ENCODE results near the gene TEAD1.

The TEAD1 gene

DNA sequence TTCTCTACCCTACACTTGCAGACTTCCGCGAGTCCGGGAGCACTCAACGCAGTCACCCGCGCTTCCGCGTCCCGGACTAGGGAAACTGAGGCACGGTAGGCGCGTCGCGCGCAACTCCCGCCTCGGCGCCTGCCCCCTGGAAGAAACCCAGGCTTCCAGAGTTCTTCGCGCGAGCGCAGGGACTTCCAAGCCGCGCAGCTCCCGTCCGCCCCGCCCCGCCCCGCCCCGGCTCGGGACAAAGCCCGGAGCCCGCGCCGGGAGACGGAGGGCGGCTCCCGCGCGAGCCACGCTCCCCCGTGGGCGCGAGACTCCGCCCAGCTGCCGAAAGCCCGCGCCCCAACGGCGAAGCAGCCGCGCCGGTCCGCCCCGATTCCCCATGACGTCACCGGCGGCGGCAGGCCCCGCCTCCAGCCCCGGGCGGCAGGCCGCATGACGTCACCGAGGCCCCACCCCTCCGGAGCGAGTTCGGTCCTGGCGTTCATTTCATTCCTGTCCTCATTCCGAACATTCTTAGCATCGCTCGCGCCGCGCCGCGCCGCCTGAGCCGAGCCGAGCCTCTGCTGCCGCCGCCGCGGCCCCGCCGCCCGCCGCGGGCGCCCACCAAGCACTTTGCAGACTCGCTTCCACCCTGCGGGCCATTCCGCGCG lies at the start of gene TEAD1:
Gene TEAD1, plus strand, starts transcription at position 498 of the 647 bp plus-strand sequence.
- DNase-seq, result peak; percentile 56 to 98 (median 93)

DNA sequence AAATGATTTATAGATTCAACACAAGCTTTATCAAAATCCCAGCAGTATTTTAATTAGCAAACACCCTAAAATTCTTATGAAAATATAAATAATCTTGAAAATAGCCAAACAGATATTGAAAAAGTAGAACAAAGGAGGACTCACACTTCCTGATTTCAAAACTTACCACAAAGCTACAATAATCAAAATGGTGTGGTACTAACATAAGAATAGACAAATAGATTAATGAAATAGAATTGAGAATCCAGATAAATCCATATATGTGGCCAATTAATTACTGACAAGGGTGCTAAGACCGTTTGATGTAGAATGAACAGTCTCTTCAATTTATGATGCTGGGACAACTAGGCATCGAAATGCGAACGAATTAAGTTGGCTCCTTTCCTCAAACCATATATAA lies 49.6 kb upstream of the TEAD1 start:
- DNase-seq, result no peak

DNA sequence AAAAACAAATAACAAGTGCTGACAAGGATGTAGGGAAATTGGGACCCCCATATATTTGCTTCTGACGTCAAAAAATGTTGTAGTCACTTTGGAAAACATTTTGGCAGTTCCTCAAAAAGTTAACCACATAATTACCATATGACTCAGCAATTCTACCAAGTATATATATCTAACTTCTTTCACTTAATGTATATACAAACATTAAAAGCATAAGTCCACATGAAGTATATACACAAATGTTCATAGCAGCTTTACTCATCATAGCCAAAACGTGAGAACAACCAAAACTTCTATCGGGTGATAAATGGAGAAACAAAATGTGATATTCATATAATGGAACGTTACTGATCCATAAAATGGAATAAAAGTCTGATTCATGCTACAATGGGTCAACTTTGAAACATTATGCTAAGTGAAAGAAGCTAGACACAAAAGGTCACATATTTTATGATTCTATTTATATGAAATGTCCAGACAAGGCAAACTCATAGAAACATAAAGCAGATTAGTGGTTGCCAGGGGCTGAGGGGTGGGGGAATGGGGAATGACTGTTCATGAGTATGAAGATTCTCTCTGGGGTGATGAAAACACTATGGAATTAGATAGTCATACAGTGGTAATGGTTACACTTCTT lies 48.7 kb upstream of the TEAD1 start:
- DNase-seq, result no peak

DNA sequence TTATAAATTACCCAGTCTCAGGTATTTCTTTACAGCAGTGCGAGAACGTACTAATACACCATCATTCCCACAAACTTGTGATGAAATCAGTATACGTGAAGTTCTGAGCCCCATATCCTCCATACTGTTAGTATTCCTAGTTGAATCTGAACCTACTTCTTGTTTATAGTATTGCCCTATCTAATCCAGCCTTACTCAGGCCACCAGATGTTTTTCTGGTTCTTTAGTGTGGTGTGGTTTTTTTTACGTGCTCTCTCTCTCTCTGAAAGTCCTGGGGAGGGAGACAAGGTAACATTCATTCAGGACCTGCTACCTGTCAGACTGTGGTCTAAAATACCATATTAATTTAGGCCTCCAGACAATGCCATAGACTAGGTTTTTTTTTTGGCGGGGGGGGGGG lies 47.6 kb upstream of the TEAD1 start:
- DNase-seq, result no peak

DNA sequence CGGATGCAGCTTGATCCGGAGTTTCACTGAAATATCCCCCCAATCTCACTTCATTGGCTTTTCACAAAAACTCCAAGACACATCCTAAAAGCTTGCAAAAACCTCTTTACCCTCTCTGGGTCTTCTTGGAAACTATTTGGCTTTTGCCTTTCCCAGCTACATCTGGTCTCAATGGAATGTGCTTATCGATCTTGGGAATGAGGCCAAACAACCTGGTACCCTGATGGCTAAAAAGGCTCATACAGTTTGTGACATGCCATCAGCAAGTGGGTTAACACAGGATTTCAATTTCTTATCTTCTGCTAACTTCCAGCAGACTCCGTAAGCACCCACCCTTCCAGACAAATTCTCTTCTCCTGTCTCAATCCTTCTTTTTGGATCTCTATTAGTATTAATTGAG lies 45.9 kb upstream of the TEAD1 start:
- DNase-seq, result no peak

DNA sequence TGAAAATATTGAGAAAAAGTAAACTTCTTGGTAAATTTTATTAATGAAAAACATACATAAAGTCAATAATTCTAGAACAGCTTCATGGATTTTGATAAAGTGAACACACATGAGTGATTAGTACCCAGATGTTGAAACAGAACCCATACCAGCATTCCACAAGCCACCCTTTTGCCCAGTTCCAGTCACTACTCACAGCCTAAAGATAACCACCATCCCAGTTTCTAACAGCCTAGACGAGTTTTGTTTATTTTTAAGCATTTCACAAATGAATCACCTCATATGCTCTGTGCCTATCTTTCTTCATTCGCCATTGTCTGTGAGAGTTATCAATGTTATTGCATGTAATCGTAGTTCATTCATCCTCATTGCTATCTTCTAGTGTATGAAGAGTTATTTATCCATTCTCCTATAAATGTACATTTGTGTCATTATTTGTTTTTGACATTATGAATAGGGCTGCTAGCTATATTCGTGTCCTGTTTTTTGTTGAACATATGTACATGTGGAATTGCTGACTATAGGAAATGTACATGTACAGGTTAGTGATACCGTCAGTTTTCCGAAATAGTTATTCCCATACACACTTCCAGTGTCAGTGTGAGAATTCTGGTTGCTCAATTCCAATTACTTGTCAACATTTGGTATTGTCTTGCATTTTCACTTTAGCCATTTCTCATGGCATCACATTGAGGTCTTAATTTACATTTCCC lies 44.5 kb upstream of the TEAD1 start:
- no peak for DNase-seq

DNA sequence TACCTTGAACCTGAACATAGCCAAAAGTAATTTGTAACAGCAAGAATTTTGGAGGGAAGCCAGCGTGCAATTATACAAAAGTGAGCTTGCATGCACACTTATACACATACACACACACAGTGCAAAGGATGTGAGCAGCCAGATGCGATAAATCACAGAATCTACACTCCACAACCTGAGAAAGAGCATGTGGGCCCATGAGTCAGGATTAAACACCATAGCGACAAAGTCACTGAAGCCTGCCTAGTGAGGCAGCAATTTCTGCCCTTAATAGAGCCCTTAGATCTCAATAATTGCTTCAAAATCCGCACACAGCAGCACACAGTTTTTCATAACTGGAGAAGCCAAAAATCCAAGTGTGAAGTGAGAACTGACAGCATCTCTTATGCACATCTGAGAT lies 42.6 kb upstream of the TEAD1 start:
- no peak for DNase-seq

DNA sequence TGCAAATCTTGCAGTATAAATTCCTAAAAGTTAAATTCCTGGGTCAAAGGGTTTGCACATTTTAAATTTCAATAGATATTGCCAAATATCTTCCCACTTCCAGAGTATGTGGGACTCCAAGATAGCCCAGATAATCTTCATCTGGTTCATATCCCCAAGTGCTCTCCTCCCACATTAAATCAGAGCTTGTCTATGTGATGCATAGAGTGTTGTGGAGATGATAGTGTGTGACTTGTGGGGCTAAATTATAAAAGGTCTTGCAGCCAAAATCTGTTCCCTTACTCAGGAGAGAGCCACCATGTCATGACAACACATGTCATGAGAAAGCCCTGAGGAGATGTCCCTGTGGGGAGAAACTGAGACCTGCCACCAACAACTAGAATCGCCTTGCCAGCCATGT lies 39.9 kb upstream of the TEAD1 start:
- no peak for DNase-seq

DNA sequence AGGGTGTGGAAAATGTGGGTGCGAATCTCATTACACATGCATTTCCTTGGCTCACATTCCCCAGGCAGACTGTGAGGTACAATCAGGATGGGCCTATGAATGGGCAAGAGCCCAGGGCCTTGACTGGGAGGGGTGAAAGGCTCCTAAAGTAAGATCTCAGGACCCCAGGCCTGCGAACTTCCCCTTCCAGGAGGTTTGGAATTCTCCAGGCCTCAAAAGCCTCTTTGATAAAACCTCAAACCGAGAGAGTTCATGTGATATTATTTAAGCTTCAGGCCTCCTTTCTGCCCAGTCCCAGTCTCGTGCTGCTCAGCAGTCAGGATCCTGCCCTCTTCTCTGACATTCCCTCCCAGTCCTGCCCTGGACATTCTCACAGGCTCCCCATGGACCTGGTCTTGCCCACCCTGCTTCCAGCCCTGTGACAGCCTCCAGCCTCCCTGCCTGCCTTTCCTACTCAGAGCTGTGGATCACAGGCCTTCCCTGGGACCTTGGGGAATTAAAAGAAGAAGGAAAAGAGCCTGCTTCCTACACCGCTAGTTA lies 37.3 kb upstream of the TEAD1 start:
- DNase-seq, result no peak

DNA sequence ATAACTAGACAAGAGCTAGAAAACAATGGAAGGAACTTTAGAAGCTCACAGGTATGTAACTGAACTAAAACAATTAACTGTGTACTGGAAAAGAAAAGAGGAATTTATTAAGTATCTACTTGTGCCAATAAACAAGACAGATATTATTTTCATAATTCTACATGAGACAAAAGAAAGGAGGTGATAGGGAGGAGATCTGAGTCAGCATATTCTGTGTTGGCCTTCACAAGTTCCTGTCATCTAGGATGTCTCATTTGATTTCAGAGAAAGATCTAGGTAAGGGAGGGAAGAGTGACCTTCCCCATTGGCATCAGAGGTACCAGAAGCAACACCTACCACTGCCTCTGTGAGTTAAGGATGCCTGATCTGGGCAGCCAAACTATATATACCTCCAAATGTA lies 34.8 kb upstream of the TEAD1 start:
- no peak for DNase-seq

DNA sequence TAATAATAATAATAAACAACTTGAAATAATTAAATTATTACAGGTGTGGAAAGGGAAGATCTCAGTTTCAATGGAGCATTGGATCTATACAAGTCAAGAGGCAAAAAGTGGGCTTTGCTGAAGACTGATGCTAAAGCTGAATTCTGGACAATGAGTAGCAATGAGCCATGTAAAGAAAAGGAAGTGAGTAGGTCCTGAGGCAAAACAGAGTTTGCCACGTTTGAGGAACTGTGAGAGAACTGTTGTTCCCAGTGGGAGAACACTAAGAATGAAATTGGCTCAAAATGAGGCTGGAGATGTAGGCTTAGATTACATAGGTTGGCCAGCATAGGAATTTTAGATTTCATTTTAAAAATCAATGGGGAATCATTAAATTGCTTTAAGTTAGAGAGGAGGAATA lies 33.9 kb upstream of the TEAD1 start:
- no peak for DNase-seq

DNA sequence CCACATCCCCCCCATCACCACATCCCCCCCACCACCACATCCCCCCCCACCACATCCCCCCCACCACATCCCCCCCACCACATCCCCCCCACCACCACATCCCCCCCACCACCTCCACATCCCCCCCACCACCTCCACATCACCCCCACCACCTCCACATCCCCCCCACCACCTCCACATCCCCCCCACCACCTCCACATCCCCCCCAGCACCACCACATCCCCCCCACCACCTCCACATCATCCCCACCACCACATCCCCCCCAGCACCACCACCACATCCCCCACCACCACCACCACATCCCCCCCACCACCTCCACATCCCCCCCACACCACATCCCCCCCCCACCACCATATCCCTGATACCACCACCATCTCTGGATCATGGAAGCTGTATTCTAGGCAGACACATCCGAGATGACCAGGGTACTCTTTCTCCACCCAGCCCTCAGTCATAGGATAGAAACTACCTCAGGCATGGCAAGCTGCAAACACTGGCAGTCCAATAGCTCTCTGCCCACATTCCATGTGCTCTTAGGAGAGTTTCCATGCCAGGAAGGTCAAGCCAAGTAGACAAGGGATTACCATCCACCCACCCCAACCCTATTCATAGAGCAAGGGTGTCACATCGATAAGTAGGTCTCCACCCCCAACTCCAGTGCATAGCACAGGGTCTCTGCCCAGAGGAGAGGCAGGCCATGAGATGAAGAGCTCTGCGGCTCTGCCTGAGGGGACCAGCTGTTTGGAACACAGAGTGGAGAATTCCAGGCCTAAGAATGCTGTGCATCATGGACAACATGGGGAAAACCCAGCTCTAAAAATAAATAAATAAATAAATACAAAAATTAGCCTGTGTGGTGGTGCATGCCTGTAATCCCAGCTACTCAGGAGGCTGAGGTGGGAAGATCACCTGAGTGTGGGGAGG lies 33.0 kb upstream of the TEAD1 start:
- peak in 2 of 58 donors; percentile 5 to 16 for DNase-seq

DNA sequence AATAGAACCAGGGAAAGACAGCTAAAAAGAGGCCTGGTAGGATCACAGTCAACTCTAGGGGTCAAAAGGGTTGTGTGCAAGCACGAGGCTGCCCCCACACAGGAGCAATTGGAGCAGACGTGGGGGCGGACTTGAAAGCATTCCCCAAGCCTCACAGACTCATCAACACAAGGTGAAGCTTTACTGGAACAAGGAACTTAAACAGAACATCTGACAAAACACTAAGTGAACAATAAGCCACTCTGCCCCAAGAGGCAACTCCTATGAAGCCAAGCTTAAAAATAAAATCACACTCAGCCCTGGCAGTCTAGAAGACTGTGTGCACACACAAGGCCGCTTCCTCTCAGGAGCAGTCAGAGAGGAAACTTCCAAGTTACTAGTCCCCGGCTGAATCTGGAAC lies 32.2 kb upstream of the TEAD1 start:
- DNase-seq, result no peak

DNA sequence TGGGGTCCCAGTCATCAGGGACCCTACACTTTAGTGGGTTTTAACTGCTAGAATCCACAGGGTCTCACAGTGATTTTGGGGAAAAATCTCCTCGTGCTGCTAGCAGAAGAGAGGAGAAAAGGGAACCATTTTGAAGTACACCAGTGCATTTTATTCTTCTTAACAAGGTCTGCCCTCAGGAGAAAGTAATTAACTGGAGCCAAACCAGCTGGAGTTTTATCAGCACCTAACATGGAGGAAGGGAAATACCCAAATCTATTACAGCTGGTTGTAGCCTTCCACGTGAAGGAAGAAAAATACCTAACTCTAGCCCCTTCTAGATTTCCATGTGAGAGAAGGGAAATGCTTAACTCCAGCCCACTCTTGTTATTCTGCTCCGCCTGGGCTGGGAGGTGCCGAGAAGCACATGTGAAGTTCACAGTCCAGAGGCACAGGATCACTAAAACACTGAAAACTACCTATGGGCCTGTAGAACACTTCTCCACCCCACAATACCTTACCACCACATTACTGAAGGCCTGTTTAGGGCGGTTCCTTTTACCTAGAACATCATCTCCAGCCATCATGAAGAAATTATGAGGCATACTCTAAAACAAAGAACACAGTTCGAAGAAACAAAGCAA lies 31.3 kb upstream of the TEAD1 start:
- no peak for DNase-seq

DNA sequence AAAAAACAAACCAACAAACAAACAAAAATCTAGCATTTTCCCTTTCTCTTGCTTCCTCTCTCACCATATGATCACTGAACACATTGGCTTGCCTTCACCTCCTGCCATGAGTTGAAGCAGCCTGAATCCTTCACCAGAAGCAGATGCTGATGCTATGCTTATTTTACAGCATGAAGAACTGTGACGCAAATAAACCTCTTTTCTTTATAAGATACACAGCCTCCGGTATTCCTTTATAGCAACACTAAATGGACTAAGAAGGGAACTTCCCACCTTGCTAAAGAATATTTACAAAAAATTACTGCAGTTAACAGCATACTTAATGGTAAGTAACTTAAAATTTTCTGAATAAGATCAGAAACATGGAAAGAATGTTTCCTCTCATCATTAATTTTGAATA lies 27.7 kb upstream of the TEAD1 start:
- no peak for DNase-seq

DNA sequence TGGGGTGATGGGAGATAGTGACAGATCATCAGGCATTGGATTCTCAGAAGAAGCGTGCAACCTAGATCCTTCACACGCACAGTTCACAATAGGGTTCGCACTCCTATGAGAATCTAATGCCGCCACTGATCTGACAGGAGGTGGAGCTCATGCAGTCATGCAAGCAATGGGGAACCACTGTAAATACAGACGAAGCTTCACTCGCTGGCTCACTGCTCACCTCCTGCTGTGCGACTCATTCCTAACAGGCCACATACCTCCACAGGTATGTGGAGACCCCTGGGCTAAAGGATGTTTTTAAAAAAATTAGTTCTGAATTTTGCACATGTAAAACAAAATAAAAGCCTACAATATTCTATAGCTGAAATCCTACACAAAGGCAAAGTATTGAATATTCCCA lies 20.5 kb upstream of the TEAD1 start:
- DNase-seq, result no peak

DNA sequence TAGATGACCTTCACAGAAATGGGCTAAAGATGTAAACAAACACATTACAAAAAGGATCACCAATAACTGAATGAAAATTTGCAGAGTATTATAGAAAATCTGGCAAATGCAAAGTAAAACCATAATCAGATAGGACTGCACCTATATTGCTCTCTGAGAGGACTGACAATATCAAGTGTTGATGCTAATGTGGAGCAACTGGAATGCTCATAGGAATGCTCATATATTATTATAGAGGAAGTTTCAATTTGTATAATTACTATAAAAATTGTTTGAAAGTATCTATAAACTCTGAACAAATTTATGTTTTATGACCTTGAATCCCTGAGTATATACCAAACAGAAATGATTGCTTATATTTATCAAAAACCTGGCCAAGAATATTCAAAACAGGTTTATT lies 18.4 kb upstream of the TEAD1 start:
- no peak for DNase-seq

DNA sequence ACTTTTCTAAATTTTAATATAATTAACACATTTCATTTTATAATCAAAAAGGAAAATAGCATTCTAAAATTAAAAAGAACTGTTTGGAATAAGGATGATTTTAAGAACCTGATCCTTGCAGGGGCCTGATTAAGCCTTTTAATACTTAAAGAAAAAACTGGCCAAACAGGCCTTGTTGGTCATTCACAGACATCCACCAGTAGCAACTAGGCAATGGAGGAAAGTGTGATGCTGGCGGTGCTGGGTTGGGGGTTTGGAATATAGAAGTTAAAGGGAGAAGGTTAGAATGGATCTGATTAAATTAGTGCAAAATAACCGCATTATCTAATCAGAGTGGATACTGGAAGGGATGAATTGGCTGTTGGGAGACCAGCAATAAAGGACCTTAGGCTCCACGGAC lies 16.9 kb upstream of the TEAD1 start:
- DNase-seq, result no peak

DNA sequence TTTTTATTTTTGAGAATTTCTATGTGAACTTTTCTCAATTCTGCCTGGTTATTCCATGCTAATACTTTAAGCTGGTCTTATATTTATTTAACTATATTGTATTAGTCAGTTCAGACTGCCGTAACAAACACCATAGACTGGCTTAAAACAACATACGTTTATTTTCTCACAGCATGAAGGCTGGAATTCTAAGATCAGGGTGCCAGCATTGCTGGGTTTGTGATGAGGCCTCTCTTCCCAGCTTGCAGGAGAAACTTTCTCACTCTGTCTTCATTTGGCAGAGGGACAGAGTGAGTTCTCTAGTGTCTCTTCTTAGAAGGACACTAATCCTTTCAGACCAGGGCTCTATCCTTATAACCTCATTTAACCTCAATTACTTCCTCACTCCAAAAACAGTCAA lies 16.2 kb upstream of the TEAD1 start:
- no peak for DNase-seq

DNA sequence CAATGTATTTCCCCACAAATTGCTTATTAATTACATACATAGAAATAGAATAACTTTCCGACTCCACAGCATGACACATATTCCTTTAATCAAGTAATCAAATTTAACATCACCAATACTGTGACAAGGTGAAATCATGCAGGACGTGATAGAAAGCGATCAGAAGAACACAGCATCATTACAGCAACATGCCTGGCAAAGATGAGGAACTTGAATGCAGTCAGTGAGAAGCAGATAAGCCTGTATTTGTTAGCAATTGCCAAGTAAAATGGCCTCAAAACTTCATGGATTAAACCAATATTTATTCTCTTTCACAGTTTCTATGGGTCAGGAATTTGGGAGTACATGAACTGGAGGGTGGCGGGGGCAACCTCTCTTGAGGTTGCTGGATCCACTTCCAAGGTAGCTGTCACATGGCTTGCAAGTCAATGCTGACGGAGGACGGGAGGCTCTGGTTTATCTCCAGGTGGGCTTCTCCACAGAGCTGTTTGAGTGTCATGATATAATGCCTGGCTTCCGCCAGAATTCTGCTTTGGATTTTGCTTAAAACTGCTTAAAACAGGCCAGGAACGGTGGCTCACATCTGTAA lies 12.0 kb upstream of the TEAD1 start:
- no peak for DNase-seq

DNA sequence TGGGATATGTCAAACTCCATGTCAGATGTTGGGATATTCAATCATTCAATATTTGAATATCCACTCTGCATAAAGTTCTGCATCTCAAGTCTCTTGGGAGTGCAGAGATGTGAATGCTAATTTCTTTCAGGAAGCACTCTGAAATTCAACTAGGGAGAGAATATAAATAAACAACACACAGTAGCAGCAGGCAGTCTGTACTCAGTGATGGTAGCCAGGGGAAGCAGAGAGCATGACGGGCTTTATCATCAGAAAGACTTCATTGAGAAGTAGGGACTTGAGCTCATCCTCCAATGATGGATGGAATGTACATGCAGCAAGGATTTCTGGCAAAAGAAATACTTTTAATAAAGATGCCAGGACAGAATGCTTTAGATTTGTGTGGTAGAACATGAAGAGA lies 9.8 kb upstream of the TEAD1 start:
- DNase-seq, result no peak
